Ovary (tissue), 9 donors: ENCODE measurements around the gene HAX1. TPM values are rescaled to one million over a fixed set of nuclear protein-coding genes. Genes with fewer than 3 reads are reported as not detected.
"Not testable (repeated sequence)": the region's sequence is repeated elsewhere in the genome, so short reads cannot be mapped to it uniquely, and the experiment has no call there.

Experiments used
- DNase-seq, 5 donors: peaks; one replicate each; pipeline ENCODE4 v3.0.0-alpha.2; 2019 to 2020
- H3K27ac ChIP-seq, 2 donors: fragments of 200-600 bp; one replicate each; pipeline versions ENCODE4 v1.5.1 to v1.8.0; 2019 to 2022
- H3K27me3 ChIP-seq: fragments of 200-600 bp; one replicate; pipeline ENCODE4 v1.8.0; 2022
- H3K36me3 ChIP-seq: fragments of 200-600 bp; sonication (generic); one replicate; pipeline ENCODE4 v1.5.1; 2019
- H3K4me1 ChIP-seq: one replicate; pipeline ENCODE4 v1.8.1; 2013; ENCODE audit warnings: mild to moderate bottlenecking, moderate library complexity; ENCODE audit not compliant: insufficient read depth
- H3K4me3 ChIP-seq: fragments of 200-600 bp; sonication (generic); one replicate; pipeline ENCODE4 v1.5.1; 2017
- H3K9me3 ChIP-seq, 2 donors: fragments of 200-600 bp in 1 of 2; sonication (generic) in 1 of 2; one replicate each; pipeline versions ENCODE4 v1.5.1 to v1.8.1; 2013 to 2019; ENCODE audit warnings: mild to moderate bottlenecking in 1 of 2, moderate library complexity in 1 of 2
- EP300 ChIP-seq: sonication (generic); formaldehyde crosslinking; IDR thresholded peaks from one replicate; pipeline ENCODE4 v1.6.1; 2017; ENCODE audit warnings: antibody characterized with exemption
- POLR2A ChIP-seq: fragments of 450-650 bp; IDR thresholded peaks from one replicate; pipeline ENCODE4 v1.6.1; 2017; ENCODE audit warnings: antibody characterized with exemption, mild to moderate bottlenecking, moderate library complexity
- whole genome bisulfite sequencing, 3 donors: extraction: QIAGEN DNeasy Blood & Tissue Kit in 1 of 3; methylation state at CpG; one replicate each; pipeline versions ENCODE4 v1.1.5 to v1.1.7; 2013 to 2017; 5-methylcytosine and 5-hydroxymethylcytosine counted together
- intact Hi-C, 4 donors: fragments of 100-400 bp; cut with DNase I; formaldehyde crosslinking; loops; one replicate each; pipeline versions ENCODE4 v1.11.0 to v1.15.1; 2022 to 2023
- polyA plus RNA-seq, 2 donors: library from polyadenylated mRNA; stranded (reverse); fragments of 200-250 nt in 1 of 2; fragments of 350-450 nt in 1 of 2; fragmentation: Illumina TruSeq in 1 of 2; extraction: RNeasy Lipid Tissue Mini Kit (QIAGEN cat#74804) in 1 of 2; gene quantifications; one replicate each; pipeline ENCODE4 v1.2.3, GENCODE V29; 2013 to 2014
- total RNA-seq, 7 donors: library from RNA; depleted of rRNA in 2 of 7; stranded (reverse); fragments of >200 nt in 2 of 7; fragmentation: NEBNext Ultra II Directional in 3 of 7; extraction: Animal tissue kit (Norgen Biotek cat#: 25700) in 3 of 7; gene quantifications; one replicate each; pipeline versions ENCODE4 v1.1.0 to v1.2.4, GENCODE V29; 2016 to 2023
- TF ChIP-seq, protein P1 (sequence below), 3 donors: fragments of 450-650 bp in 2 of 3; fragments of 200-600 bp in 1 of 3; IDR thresholded peaks; one replicate each; pipeline versions ENCODE4 v1.5.1 to v1.8.0; 2016 to 2022; ENCODE audit warnings: antibody characterized with exemption in 3 of 3, mild to moderate bottlenecking in 1 of 3
- donor health status: DM: no; HTN: no; CAD: no; lungs with moderate emphysema.
- donor health status: DM: no; HTN: no; CAD: no.
- donor health status: Bipolar disorder and iron deficiency.
- donor health status: DM: yes; HTN: yes; CAD: no.
- donor health status: DM: no; HTN: no; CAD: no.
- donor health status: DM: yes; HTN: yes; CAD: no.

The HAX1 gene
- total and polyA plus RNA-seq, 9 donors = 67.2 to 198 (median 82.7) TPM

- no peaks in the 10 kb centered on the region for H3K36me3 ChIP-seq
These were observed 6.8 kb upstream of the HAX1 start for GRCh38 chr1:154265586-154265985.

GRCh38 chr1:154270833-154271232 is 1.6 kb upstream of the HAX1 start:
- WGBS, 3 donors = 79 to 90% (median 86%) methylated on average over 5 of the region's 5 CpGs
- H3K4me3 ChIP-seq = no peak overlapping the region
- peaks cover 2% of the 10 kb centered on the region for H3K4me1 ChIP-seq
- no peak for DNase-seq
- H3K27ac ChIP-seq = no peak overlapping the region
- TF ChIP-seq, protein P1, sequence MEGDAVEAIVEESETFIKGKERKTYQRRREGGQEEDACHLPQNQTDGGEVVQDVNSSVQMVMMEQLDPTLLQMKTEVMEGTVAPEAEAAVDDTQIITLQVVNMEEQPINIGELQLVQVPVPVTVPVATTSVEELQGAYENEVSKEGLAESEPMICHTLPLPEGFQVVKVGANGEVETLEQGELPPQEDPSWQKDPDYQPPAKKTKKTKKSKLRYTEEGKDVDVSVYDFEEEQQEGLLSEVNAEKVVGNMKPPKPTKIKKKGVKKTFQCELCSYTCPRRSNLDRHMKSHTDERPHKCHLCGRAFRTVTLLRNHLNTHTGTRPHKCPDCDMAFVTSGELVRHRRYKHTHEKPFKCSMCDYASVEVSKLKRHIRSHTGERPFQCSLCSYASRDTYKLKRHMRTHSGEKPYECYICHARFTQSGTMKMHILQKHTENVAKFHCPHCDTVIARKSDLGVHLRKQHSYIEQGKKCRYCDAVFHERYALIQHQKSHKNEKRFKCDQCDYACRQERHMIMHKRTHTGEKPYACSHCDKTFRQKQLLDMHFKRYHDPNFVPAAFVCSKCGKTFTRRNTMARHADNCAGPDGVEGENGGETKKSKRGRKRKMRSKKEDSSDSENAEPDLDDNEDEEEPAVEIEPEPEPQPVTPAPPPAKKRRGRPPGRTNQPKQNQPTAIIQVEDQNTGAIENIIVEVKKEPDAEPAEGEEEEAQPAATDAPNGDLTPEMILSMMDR (IDR thresholded peaks at IDR 0.05) = no peak
- TF ChIP-seq EP300 (no peak), POLR2A (no peak)
- intact Hi-C loops = loop anchor here in 1 of 4 donors (5.0 kb wide), 1 partner anchor 51 kb away; the partner anchor contains the start of gene AQP10
- H3K27me3 ChIP-seq = no peaks in the 10 kb centered on the region
- no peaks in the 10 kb centered on the region for H3K9me3 ChIP-seq
- H3K36me3 ChIP-seq = no peaks in the 10 kb centered on the region

More at GRCh38 chr1:154265586-154265985, 6.8 kb upstream of the HAX1 start:
- H3K4me3 ChIP-seq = no peak overlapping the region
- H3K4me1 ChIP-seq = no peaks in the 10 kb centered on the region
- no peak overlapping the region for H3K27ac ChIP-seq
- WGBS, 3 donors = 68 to 91% (median 68%) methylated on average over 4 of the region's 4 CpGs
- no peaks in the 10 kb centered on the region for H3K27me3 ChIP-seq
- DNase-seq = no peak
- TF ChIP-seq EP300 (no peak), POLR2A (no peak)
- TF ChIP-seq, protein P1 (IDR thresholded peaks at IDR 0.05) = no peak
- no peaks in the 10 kb centered on the region for H3K9me3 ChIP-seq
- intact Hi-C loops = no loop called here

- no peak for DNase-seq
- no peaks in the 10 kb centered on the region for H3K27me3 ChIP-seq
- H3K9me3 ChIP-seq = no peaks in the 10 kb centered on the region
- peaks cover 2% of the 10 kb centered on the region for H3K4me1 ChIP-seq
- intact Hi-C loops = loop anchor here in 1 of 4 donors (5.0 kb wide), 1 partner anchor 49 kb away; the partner anchor contains the start of gene AQP10
- peak overlapping the region; percentile 69 to 89 for H3K27ac ChIP-seq
- H3K36me3 ChIP-seq = no peaks in the 10 kb centered on the region
- TF ChIP-seq, protein P1 (IDR thresholded peaks at IDR 0.05) = no peak
- TF ChIP-seq POLR2A (no peak), EP300 (no peak)
- peak overlapping the region; percentile 91 for H3K4me3 ChIP-seq
- WGBS, 3 donors = 34 to 43% (median 37%) methylated on average over 13 of the region's 13 CpGs
These were observed 652 bp downstream of the HAX1 start for GRCh38 chr1:154272999-154273563.

GRCh38 chr1:154276797-154277196 is 4.4 kb downstream of the HAX1 start:
- H3K27me3 ChIP-seq = no peaks in the 10 kb centered on the region
- DNase-seq = no peak
- H3K27ac ChIP-seq = no peak overlapping the region
- H3K9me3 ChIP-seq = no peaks in the 10 kb centered on the region
- H3K4me3 ChIP-seq = no peak overlapping the region
- H3K4me1 ChIP-seq = peaks cover 2% of the 10 kb centered on the region
- H3K36me3 ChIP-seq = no peaks in the 10 kb centered on the region
- intact Hi-C loops = loop anchor here in 1 of 4 donors (2.0 kb wide), 1 partner anchor 20 kb away; no protein-coding TSS in a partner anchor
- 79 to 85% (median 84%) methylated on average over 7 of the region's 7 CpGs for WGBS, 3 donors
- TF ChIP-seq POLR2A (no peak), EP300 (no peak)
- TF ChIP-seq, protein P1 (IDR thresholded peaks at IDR 0.05) = no peak

DNA sequence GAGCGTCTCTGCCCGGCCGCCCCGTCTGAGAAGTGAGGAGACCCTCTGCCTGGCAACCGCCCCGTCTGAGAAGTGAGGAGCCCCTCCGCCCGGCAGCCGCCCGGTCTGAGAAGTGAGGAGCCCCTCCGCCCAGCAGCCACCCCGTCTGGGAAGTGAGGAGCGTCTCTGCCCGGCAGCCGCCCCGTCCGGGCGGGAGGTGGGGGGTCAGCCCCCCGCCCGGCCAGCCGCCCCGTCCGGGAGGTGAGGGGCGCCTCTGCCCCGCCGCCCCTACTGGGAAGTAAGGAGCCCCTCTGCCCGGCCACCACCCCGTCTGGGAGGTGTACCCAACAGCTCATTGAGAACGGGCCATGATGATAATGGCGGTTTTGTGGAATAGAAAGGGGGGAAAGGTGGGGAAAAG is 15.2 kb downstream of the HAX1 start:
- not testable (repeated sequence) for H3K36me3 ChIP-seq, DNase-seq

More for the DNA sequence above, 15.2 kb downstream of the HAX1 start:
- H3K27ac ChIP-seq, H3K4me1 ChIP-seq, H3K9me3 ChIP-seq, intact Hi-C loops, H3K27me3 ChIP-seq, H3K4me3 ChIP-seq: not testable (repeated sequence)
- 92 to 94% methylated on average over 9 to 27 of the region's 30 CpGs; no CpG with 5 or more reads in 1 of the 3 donors for WGBS, 3 donors
